Measurements from ENCODE around the gene PTPN18. TPM values are rescaled to one million over a fixed set of nuclear protein-coding genes. Genes with fewer than 3 reads are reported as not detected.

Gene PTPN18
- total RNA-seq, 1 donor from 2014 or later = 16.3 TPM

GRCh38 chr2:130387071-130387400 is 31.2 kb downstream of the PTPN18 start:
- Mint-ChIP-seq H3K9me3 (ENCODE audit: unreplicated experiment) (no peaks in the 10 kb centered on the region), H3K27ac (ENCODE audit: unreplicated experiment) (no peak overlapping the region), H3K27me3 (ENCODE audit: unreplicated experiment) (peaks cover 6% of the 10 kb centered on the region), H3K4me1 (ENCODE audit: unreplicated experiment) (peaks cover 5% of the 10 kb centered on the region), H3K36me3 (ENCODE audit: low read depth, unreplicated experiment) (peaks cover 4% of the 10 kb centered on the region), H3K4me3 (ENCODE audit: unreplicated experiment) (no peak overlapping the region)
- DNase-seq (ENCODE audit: low spot score) = no peak
- TF ChIP-seq CTCF (IDR thresholded peaks at IDR 0.05; ENCODE audit: unreplicated experiment) = no peak

- DNase-seq (ENCODE audit: low spot score) = no peak
- Mint-ChIP-seq H3K36me3 (ENCODE audit: low read depth, unreplicated experiment) (peaks cover 4% of the 10 kb centered on the region), H3K4me1 (ENCODE audit: unreplicated experiment) (peaks cover 8% of the 10 kb centered on the region), H3K4me3 (ENCODE audit: unreplicated experiment) (no peak overlapping the region), H3K27me3 (ENCODE audit: unreplicated experiment) (peaks cover 6% of the 10 kb centered on the region), H3K27ac (ENCODE audit: unreplicated experiment) (no peak overlapping the region), H3K9me3 (ENCODE audit: unreplicated experiment) (no peaks in the 10 kb centered on the region)
- TF ChIP-seq CTCF (IDR thresholded peaks at IDR 0.05; ENCODE audit: unreplicated experiment) = no peak
Observed at GRCh38 chr2:130387804-130388203, 31.9 kb downstream of the PTPN18 start.

- no peak for TF ChIP-seq CTCF (IDR thresholded peaks at IDR 0.05; ENCODE audit: unreplicated experiment)
- H3K36me3 Mint-ChIP-seq (ENCODE audit: low read depth, unreplicated experiment) = peaks cover 4% of the 10 kb centered on the region
- H3K27me3 Mint-ChIP-seq (ENCODE audit: unreplicated experiment) = peaks cover 9% of the 10 kb centered on the region
- no peak overlapping the region for H3K27ac Mint-ChIP-seq (ENCODE audit: unreplicated experiment)
- no peaks in the 10 kb centered on the region for H3K9me3 Mint-ChIP-seq (ENCODE audit: unreplicated experiment)
- no peak for DNase-seq (ENCODE audit: low spot score)
- H3K4me1 Mint-ChIP-seq (ENCODE audit: unreplicated experiment) = peaks cover 8% of the 10 kb centered on the region
- no peak overlapping the region for H3K4me3 Mint-ChIP-seq (ENCODE audit: unreplicated experiment)
Observed at GRCh38 chr2:130388221-130388907, 32.5 kb downstream of the PTPN18 start.

- H3K27ac Mint-ChIP-seq (ENCODE audit: unreplicated experiment) = no peak overlapping the region
- no peak for TF ChIP-seq CTCF (IDR thresholded peaks at IDR 0.05; ENCODE audit: unreplicated experiment)
- no peaks in the 10 kb centered on the region for H3K9me3 Mint-ChIP-seq (ENCODE audit: unreplicated experiment)
- peaks cover 4% of the 10 kb centered on the region for H3K36me3 Mint-ChIP-seq (ENCODE audit: low read depth, unreplicated experiment)
- no peak overlapping the region for H3K4me3 Mint-ChIP-seq (ENCODE audit: unreplicated experiment)
- DNase-seq (ENCODE audit: low spot score) = no peak
- peaks cover 8% of the 10 kb centered on the region for H3K4me1 Mint-ChIP-seq (ENCODE audit: unreplicated experiment)
- H3K27me3 Mint-ChIP-seq (ENCODE audit: unreplicated experiment) = peaks cover 9% of the 10 kb centered on the region
Observed at GRCh38 chr2:130389358-130389757, 33.5 kb downstream of the PTPN18 start.

GRCh38 chr2:130389783-130390182 is 33.9 kb downstream of the PTPN18 start:
- Mint-ChIP-seq H3K4me1 (ENCODE audit: unreplicated experiment) (peaks cover 8% of the 10 kb centered on the region), H3K36me3 (ENCODE audit: low read depth, unreplicated experiment) (peaks cover 4% of the 10 kb centered on the region), H3K27me3 (ENCODE audit: unreplicated experiment) (peaks cover 9% of the 10 kb centered on the region), H3K9me3 (ENCODE audit: unreplicated experiment) (no peaks in the 10 kb centered on the region), H3K27ac (ENCODE audit: unreplicated experiment) (no peak overlapping the region), H3K4me3 (ENCODE audit: unreplicated experiment) (no peak overlapping the region)
- no peak for DNase-seq (ENCODE audit: low spot score)
- TF ChIP-seq CTCF (IDR thresholded peaks at IDR 0.05; ENCODE audit: unreplicated experiment) = no peak

All from endothelial cell (in vitro differentiated cells).